Osteocyte (in vitro differentiated cells): ENCODE measurements around the gene NELFE. TPM values are rescaled to one million over a fixed set of nuclear protein-coding genes. Genes with fewer than 3 reads are reported as not detected.
"Not testable (repeated sequence)": the region's sequence is repeated elsewhere in the genome, so short reads cannot be mapped to it uniquely, and the experiment has no call there.

Experiments used
- DNase-seq: peaks from one replicate; pipeline ENCODE4 v3.0.0; 2021; ENCODE audit warnings: mixed read lengths; ENCODE audit not compliant: unreplicated experiment; ENCODE audit errors: extremely low spot score
- H3K27ac Mint-ChIP-seq: one replicate; pipeline ENCODE4 v1.8.0; 2021; ENCODE audit warnings: mild to moderate bottlenecking, mixed read lengths; ENCODE audit not compliant: unreplicated experiment
- H3K27me3 Mint-ChIP-seq: one replicate; pipeline ENCODE4 v1.8.0; 2021; ENCODE audit warnings: mixed read lengths; ENCODE audit not compliant: unreplicated experiment
- H3K36me3 Mint-ChIP-seq: one replicate; pipeline ENCODE4 v1.8.0; 2021; ENCODE audit warnings: mixed read lengths; ENCODE audit not compliant: unreplicated experiment
- H3K4me1 Mint-ChIP-seq: one replicate; pipeline ENCODE4 v1.8.0; 2021; ENCODE audit warnings: mixed read lengths; ENCODE audit not compliant: unreplicated experiment
- H3K4me3 Mint-ChIP-seq: one replicate; pipeline ENCODE4 v1.8.0; 2021; ENCODE audit warnings: mild to moderate bottlenecking, moderate library complexity, mixed read lengths; ENCODE audit not compliant: unreplicated experiment
- H3K9me3 Mint-ChIP-seq: one replicate; pipeline ENCODE4 v1.8.0; 2021; ENCODE audit warnings: mixed read lengths; ENCODE audit not compliant: unreplicated experiment
- total RNA-seq: library from RNA; stranded (reverse); gene quantifications from 2 replicates; pipeline ENCODE4 v1.2.1, GENCODE V29; 2021
- TF ChIP-seq, protein P1 (sequence below): fragments of 200-600 bp; sonication (generic); IDR thresholded peaks from 2 replicates; pipeline ENCODE4 v1.5.0; 2021; ENCODE audit warnings: antibody characterized with exemption, mild to moderate bottlenecking, moderate library complexity

The NELFE gene
- total RNA-seq, 1 donor from 2014 or later, result 66.8 TPM

DNA sequence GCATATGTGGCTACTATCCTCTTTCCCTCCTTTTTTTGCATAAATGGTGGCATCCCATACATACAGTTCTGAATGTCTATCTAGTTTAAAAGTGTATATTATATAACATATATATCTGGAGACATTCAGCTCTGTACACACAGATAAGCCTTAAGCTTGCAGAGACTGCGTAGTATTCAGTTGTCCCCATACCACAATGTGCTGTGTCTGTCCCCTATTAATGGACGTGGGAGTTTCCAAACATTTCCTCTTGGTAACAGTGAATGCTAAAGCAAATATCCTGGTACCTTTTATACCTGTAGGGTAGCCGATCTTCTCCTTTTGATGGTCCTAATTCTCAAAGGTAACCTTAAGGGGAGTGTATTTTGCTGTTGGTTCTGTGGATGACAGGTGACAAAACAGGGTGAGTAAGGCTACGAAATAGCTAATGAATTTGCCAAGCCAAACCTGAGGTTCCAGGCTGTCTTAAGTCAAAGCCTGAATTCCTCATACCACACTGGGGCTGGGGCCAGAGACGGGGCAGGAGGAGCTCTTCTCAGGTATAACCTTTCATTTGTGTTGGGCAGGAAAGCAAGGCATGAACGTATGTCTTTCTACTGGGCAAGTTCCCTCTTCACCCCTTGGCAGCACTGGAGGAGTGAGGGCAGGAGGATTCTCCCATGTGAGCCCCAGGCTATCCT is 39.0 kb downstream of the NELFE start:
- H3K4me3 Mint-ChIP-seq, result no peak overlapping the region
- no peaks in the 10 kb centered on the region for H3K27me3 Mint-ChIP-seq
- TF ChIP-seq, protein P1, sequence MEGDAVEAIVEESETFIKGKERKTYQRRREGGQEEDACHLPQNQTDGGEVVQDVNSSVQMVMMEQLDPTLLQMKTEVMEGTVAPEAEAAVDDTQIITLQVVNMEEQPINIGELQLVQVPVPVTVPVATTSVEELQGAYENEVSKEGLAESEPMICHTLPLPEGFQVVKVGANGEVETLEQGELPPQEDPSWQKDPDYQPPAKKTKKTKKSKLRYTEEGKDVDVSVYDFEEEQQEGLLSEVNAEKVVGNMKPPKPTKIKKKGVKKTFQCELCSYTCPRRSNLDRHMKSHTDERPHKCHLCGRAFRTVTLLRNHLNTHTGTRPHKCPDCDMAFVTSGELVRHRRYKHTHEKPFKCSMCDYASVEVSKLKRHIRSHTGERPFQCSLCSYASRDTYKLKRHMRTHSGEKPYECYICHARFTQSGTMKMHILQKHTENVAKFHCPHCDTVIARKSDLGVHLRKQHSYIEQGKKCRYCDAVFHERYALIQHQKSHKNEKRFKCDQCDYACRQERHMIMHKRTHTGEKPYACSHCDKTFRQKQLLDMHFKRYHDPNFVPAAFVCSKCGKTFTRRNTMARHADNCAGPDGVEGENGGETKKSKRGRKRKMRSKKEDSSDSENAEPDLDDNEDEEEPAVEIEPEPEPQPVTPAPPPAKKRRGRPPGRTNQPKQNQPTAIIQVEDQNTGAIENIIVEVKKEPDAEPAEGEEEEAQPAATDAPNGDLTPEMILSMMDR, result no peak
- no peak for DNase-seq
- H3K36me3 Mint-ChIP-seq, result no peaks in the 10 kb centered on the region
- H3K27ac Mint-ChIP-seq, result no peak overlapping the region
- H3K9me3 Mint-ChIP-seq, result no peaks in the 10 kb centered on the region
- H3K4me1 Mint-ChIP-seq, result peaks cover 7% of the 10 kb centered on the region

DNA sequence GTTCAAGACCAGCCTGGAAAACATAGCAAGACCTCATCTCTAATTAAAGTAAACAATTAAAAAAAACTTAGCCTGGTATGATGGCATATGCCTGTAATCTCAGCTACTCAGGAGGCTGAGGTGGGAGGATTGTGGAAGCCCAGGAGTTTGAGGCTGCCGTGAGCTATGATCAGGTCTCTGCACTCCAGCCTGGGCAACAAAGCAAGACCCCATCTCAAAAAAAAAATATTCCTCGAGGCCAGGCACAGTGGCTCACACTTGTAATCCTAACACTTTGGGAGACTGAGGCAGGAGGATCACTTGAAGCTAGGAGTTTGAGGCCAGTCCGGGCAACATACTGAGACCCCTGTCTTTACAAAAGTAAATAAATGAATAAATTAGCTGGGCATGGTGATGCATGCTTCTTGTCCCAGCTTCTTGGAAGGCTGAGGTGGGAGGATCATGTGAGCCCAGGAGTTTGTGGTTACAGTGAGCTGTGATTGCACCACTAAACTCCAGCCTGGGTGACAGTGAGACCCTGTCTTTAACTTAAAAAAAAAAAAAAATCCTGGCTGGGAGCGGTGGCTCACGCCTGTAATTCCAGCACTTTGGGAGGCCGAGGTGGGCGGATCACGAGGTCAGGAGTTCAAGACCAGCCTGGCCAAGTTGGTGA is 40.6 kb downstream of the NELFE start:
- no peak overlapping the region for H3K4me3 Mint-ChIP-seq
- no peaks in the 10 kb centered on the region for H3K36me3 Mint-ChIP-seq
- H3K27ac Mint-ChIP-seq, result no peak overlapping the region
- no peaks in the 10 kb centered on the region for H3K9me3 Mint-ChIP-seq
- H3K4me1 Mint-ChIP-seq, result peaks cover 7% of the 10 kb centered on the region
- TF ChIP-seq, protein P1, result no peak
- no peak for DNase-seq
- no peaks in the 10 kb centered on the region for H3K27me3 Mint-ChIP-seq

DNA sequence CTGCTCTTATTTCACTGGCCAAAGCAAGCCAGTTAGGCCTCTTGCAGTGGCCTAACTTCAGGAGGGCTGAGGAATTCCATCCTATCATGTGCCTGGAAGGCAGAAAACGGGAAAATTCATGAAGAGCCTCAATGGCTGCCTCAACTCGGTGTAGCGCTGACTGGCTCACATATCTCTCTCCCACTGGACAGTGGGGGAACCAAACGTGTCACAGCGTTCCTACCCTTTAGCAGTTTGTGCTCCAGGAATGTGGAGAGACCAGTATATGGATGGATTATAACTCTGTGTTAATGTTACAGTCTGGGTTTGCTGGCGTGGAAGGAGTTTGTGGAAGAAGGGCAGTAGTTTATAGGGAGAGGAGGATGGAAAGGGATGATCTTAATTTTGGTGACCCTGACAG is 43.0 kb downstream of the NELFE start:
- Mint-ChIP-seq H3K27ac (no peak overlapping the region), H3K27me3 (no peaks in the 10 kb centered on the region), H3K36me3 (no peaks in the 10 kb centered on the region), H3K9me3 (no peaks in the 10 kb centered on the region), H3K4me1 (peaks cover 7% of the 10 kb centered on the region), H3K4me3 (no peak overlapping the region)
- TF ChIP-seq, protein P1, result no peak
- DNase-seq, result no peak

DNA sequence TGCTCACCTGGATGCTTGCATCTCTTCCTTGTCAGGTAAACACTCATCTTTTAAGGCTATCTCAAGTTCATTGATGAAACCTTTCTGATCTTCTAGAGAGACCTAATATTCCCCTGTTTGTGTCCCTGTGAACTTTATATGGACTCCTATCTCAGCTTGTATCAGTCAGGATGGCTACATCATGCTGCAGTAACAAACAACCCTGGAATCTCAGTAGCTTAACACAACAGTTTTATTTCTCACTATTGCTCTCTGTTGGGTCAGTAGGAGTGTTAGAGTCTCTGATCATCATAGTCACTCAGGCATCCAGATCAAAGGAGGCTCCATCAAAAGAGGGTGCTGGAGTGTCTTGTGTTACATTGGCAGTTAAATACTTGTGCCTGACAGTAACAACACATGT is 43.4 kb downstream of the NELFE start:
- Mint-ChIP-seq H3K9me3 (no peaks in the 10 kb centered on the region), H3K4me1 (peaks cover 7% of the 10 kb centered on the region), H3K36me3 (no peaks in the 10 kb centered on the region), H3K4me3 (no peak overlapping the region), H3K27ac (no peak overlapping the region), H3K27me3 (no peaks in the 10 kb centered on the region)
- TF ChIP-seq, protein P1, result no peak
- DNase-seq, result no peak

DNA sequence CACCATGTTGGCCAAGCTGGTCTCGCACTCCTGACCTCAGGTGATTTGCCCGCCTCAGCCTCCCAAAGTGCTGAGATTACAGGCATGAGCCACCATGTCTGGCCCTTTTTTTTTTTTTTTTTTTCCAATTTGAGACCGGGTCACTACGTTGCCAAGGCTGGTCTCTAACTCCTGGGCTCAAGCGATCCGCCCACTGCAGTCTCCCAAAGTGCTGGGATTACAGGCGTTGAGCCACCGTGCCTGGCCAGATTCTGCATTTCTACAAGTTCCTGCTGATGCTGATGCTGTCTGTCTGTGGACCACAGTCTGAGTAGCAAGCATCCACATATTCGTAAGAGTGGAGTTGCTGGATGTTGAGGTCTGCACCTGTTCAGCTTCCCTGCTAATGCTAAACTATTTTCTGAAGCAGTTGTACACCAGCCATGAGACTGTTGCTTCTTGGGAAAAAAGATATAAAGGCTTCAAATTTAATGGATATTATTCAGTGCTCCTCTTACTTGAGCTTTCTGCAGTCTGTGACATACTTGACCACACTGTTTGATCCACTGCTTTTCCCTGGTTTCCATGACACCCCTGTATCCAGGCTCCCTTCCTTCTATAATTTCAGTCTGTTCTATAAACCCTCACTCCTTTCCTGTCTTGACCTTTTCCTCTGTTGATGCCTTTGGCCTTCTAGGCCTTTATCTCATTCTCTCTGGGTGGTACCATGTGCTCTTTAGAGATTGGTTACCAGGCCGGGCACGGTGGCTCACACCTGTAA is 46.8 kb downstream of the NELFE start:
- H3K9me3 Mint-ChIP-seq, result no peaks in the 10 kb centered on the region
- TF ChIP-seq, protein P1, result no peak
- H3K27ac Mint-ChIP-seq, result peak overlapping the region; percentile 32
- DNase-seq, result no peak
- H3K4me1 Mint-ChIP-seq, result peaks cover 19% of the 10 kb centered on the region
- no peaks in the 10 kb centered on the region for H3K27me3 Mint-ChIP-seq
- H3K36me3 Mint-ChIP-seq, result no peaks in the 10 kb centered on the region
- no peak overlapping the region for H3K4me3 Mint-ChIP-seq

DNA sequence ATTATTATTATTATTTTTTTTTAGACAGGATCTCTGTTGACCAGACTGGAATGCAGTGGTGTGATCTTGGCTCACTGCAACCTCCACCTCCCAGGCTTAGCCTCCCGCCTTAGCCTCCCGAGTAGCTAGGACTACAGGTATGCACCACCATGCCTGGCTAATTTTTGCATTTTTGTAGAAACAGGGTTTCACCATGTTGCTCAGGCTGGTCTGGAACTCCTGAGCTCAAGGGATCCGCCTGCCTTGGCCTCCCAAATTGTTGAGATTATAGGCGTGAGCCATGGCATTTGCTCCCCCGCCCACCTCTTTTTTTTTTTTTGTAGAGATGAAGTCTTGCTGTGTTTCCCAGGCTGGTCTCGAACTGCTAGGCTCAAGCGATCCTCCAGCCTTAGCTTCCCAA is 49.5 kb downstream of the NELFE start:
- H3K27me3 Mint-ChIP-seq, H3K9me3 Mint-ChIP-seq, DNase-seq, H3K36me3 Mint-ChIP-seq, H3K27ac Mint-ChIP-seq, H3K4me3 Mint-ChIP-seq: not testable (repeated sequence)
- H3K4me1 Mint-ChIP-seq, result peaks cover 19% of the 10 kb centered on the region
